ENCODE measurements around the gene OR1S1.
"Not testable (repeated sequence)": the region's sequence is repeated elsewhere in the genome, so short reads cannot be mapped to it uniquely, and the experiment has no call there.

OR1S1 gene

GRCh38 chr11:58212420-58212819 is at the start of gene OR1S1:
OR1S1 (plus strand) TSS chr11:58212720.
- DNase-seq (ENCODE audit: low spot score) = not testable (repeated sequence)

- DNase-seq (ENCODE audit: low spot score) = no peak
Measured at GRCh38 chr11:58164389-58164788, 48.1 kb upstream of the OR1S1 start.

GRCh38 chr11:58164990-58165389 is 47.5 kb upstream of the OR1S1 start:
- DNase-seq (ENCODE audit: low spot score) = no peak

GRCh38 chr11:58165504-58166106 is 46.9 kb upstream of the OR1S1 start:
- DNase-seq (ENCODE audit: low spot score) = peak; percentile 49

- no peak for DNase-seq (ENCODE audit: low spot score)
Measured at GRCh38 chr11:58177409-58178054, 35.0 kb upstream of the OR1S1 start.

- DNase-seq (ENCODE audit: low spot score) = no peak
Measured at GRCh38 chr11:58178444-58178843, 34.1 kb upstream of the OR1S1 start.

- no peak for DNase-seq (ENCODE audit: low spot score)
Measured at GRCh38 chr11:58179648-58180047, 32.9 kb upstream of the OR1S1 start.

- no peak for DNase-seq (ENCODE audit: low spot score)
Measured at GRCh38 chr11:58186938-58187337, 25.6 kb upstream of the OR1S1 start.

GRCh38 chr11:58188770-58189169 is 23.8 kb upstream of the OR1S1 start, which contains the start of gene OR9Q2:
OR9Q2 (plus strand) TSS chr11:58189070; CDS start chr11:58190491, 1,421 bp downstream.
- no peak for DNase-seq (ENCODE audit: low spot score)

- peak; percentile 56 for DNase-seq (ENCODE audit: low spot score)
Measured at GRCh38 chr11:58192229-58192628, 20.3 kb upstream of the OR1S1 start.

- no peak for DNase-seq (ENCODE audit: low spot score)
Measured at GRCh38 chr11:58193391-58193790, 19.1 kb upstream of the OR1S1 start.

GRCh38 chr11:58195939-58196338 is 16.6 kb upstream of the OR1S1 start:
- no peak for DNase-seq (ENCODE audit: low spot score)

GRCh38 chr11:58199271-58199670 is 13.2 kb upstream of the OR1S1 start:
- no peak for DNase-seq (ENCODE audit: low spot score)

- DNase-seq (ENCODE audit: low spot score) = no peak
Measured at GRCh38 chr11:58204042-58204441, 8.5 kb upstream of the OR1S1 start, which contains the start of gene OR1S2. OR1S2 (minus strand) TSS chr11:58204142; CDS start chr11:58204142, 0 bp downstream.

- no peak for DNase-seq (ENCODE audit: low spot score)
Measured at GRCh38 chr11:58216476-58216875, 4.0 kb downstream of the OR1S1 start.

- DNase-seq (ENCODE audit: low spot score) = no peak
Measured at GRCh38 chr11:58222721-58223120, 10.2 kb downstream of the OR1S1 start.

- no peak for DNase-seq (ENCODE audit: low spot score)
Measured at GRCh38 chr11:58227956-58228615, 15.6 kb downstream of the OR1S1 start.

- DNase-seq (ENCODE audit: low spot score) = no peak
Measured at GRCh38 chr11:58243954-58244353, 31.4 kb downstream of the OR1S1 start.

GRCh38 chr11:58254936-58255335 is 42.4 kb downstream of the OR1S1 start:
- DNase-seq (ENCODE audit: low spot score) = no peak

- DNase-seq (ENCODE audit: low spot score) = no peak
Measured at GRCh38 chr11:58259983-58260382, 47.5 kb downstream of the OR1S1 start.

Data from HuH-7 (cell line).